Nephron progenitor cell (in vitro differentiated cells): ENCODE measurements around the gene TLN1.

Experiments used
- DNase-seq: peaks from one replicate; pipeline ENCODE4 v3.0.0; 2021
- H3K27ac Mint-ChIP-seq: 2 replicates; pipeline ENCODE4 v1.8.0; 2021; ENCODE audit warnings: mild to moderate bottlenecking, moderate library complexity, mixed read lengths
- H3K27me3 Mint-ChIP-seq: 2 replicates; pipeline ENCODE4 v1.8.0; 2021; ENCODE audit warnings: mild to moderate bottlenecking, low read depth, mixed read lengths; ENCODE audit not compliant: poor library complexity
- H3K36me3 Mint-ChIP-seq: 2 replicates; pipeline ENCODE4 v1.8.0; 2021; ENCODE audit warnings: low read depth, mixed read lengths
- H3K4me1 Mint-ChIP-seq: 2 replicates; pipeline ENCODE4 v1.8.0; 2021; ENCODE audit warnings: mixed read lengths
- H3K4me3 Mint-ChIP-seq: 2 replicates; pipeline ENCODE4 v1.8.0; 2021; ENCODE audit warnings: mild to moderate bottlenecking, moderate library complexity, mixed read lengths
- H3K9me3 Mint-ChIP-seq: 2 replicates; pipeline ENCODE4 v1.8.0; 2021; ENCODE audit warnings: mild to moderate bottlenecking, moderate library complexity, mixed read lengths
- CTCF ChIP-seq: fragments of 200-600 bp; sonication (generic); IDR thresholded peaks from 2 replicates; pipeline ENCODE4 v1.5.0; 2021; ENCODE audit warnings: antibody characterized with exemption

TLN1 gene

GRCh38 chr9:35673132-35674024 is 58.6 kb downstream of the TLN1 start, which contains the start of gene CA9:
Gene CA9, plus strand, starts transcription at chr9:35673928. Its CDS starts 32 bp downstream, at chr9:35673960.
- no peak for DNase-seq
- Mint-ChIP-seq H3K27me3 (peaks cover 31% of the 10 kb centered on the region), H3K36me3 (no peaks in the 10 kb centered on the region), H3K9me3 (no peaks in the 10 kb centered on the region), H3K4me3 (peak within 1 kb of the TSS; percentile 67), H3K27ac (no peak within 1 kb of the TSS), H3K4me1 (peaks cover 47% of the 10 kb centered on the region)
- no peak for TF ChIP-seq CTCF

DNA sequence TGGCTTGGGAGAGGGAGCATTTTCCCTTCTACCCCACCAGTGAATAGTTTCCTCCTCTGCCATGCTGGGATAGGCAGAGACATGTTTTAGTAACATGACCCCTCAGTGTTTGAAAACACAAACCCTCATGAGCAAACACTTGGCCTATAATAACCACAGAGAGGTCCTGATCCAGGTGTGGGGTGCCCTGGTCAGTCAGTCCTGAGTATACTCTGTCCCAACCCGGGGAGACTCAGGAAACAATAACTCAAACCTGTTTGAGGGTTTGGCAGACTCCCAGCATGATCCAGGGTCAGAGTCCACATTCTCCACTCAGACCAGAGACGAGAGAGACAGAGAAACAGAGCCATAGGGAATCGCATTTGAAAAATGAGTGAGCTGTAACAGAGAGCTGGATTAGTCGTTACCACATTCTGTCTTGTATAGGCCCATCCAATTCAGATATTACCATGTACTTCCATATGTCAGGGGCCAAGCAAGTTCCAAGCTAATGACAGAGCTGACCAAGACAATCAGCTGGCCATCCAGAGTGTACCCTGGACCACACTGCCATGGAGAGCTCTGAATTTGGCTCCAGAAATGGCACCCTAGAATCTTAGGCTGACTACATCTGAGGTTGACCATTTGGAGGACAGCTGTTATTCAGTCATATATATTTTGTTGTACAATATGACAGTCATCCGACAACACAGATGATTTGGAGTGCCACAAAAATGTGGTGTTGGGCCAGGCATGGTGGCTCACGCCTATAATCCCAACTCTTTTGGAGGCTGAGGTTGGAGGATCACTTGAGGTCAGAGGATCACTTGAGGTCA is 62.5 kb downstream of the TLN1 start:
- Mint-ChIP-seq H3K27me3 (peaks cover 28% of the 10 kb centered on the region), H3K9me3 (no peaks in the 10 kb centered on the region), H3K27ac (peak overlapping the region; percentile 56), H3K36me3 (no peaks in the 10 kb centered on the region), H3K4me1 (peaks cover 39% of the 10 kb centered on the region), H3K4me3 (no peak overlapping the region)
- TF ChIP-seq CTCF = no peak
- DNase-seq = no peak

- H3K36me3 Mint-ChIP-seq = peaks cover under 1% of the 10 kb centered on the region
- H3K9me3 Mint-ChIP-seq = no peaks in the 10 kb centered on the region
- H3K4me3 Mint-ChIP-seq = no peak overlapping the region
- H3K27me3 Mint-ChIP-seq = peaks cover 17% of the 10 kb centered on the region
- peaks cover 47% of the 10 kb centered on the region for H3K4me1 Mint-ChIP-seq
- no peak overlapping the region for H3K27ac Mint-ChIP-seq
- TF ChIP-seq CTCF = no peak
- DNase-seq = no peak
These were observed 64.1 kb downstream of the TLN1 start for GRCh38 chr9:35667939-35668338.

GRCh38 chr9:35666549-35666948 is 65.4 kb downstream of the TLN1 start:
- no peak for DNase-seq
- Mint-ChIP-seq H3K27me3 (peaks cover 10% of the 10 kb centered on the region), H3K9me3 (no peaks in the 10 kb centered on the region), H3K4me3 (no peak overlapping the region), H3K36me3 (peaks cover 13% of the 10 kb centered on the region), H3K27ac (no peak overlapping the region), H3K4me1 (peaks cover 59% of the 10 kb centered on the region)
- no peak for TF ChIP-seq CTCF

DNA sequence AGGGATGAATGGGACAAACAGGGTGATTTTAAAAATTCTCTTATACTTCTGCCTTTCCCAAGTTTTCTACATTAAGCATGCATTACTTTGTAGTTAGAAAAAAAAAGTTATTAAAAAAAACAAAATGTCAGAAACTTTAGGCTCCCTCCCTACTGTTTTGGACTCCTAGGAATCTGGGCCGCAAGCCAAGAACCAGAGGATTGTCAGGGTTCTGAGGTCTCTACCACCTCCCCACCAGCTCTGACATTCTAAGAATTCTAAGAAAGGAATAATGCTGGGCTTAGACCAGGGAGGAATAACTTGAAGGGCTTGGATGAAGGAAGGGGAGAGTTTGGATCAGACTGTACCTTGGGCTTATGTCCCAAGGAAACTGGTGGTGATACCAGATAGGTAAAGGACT is 66.0 kb downstream of the TLN1 start:
- DNase-seq = no peak
- Mint-ChIP-seq H3K27me3 (peaks cover 10% of the 10 kb centered on the region), H3K4me3 (peak overlapping the region; percentile 55), H3K27ac (no peak overlapping the region), H3K9me3 (no peaks in the 10 kb centered on the region), H3K4me1 (peaks cover 60% of the 10 kb centered on the region), H3K36me3 (peaks cover 14% of the 10 kb centered on the region)
- TF ChIP-seq CTCF = no peak
